Erythroblast (primary cell): Measurements from ENCODE around the gene ZNF414.

Experiments
- GATA1 ChIP-seq: IDR thresholded peaks from 2 replicates; pipeline ENCODE4 v1.6.1; 2011; ENCODE audit warnings: low read depth, mild to moderate bottlenecking, control low read depth, low read length, moderate library complexity
- POLR2A ChIP-seq: IDR thresholded peaks from 2 replicates; pipeline ENCODE4 v1.6.1; 2011; ENCODE audit warnings: mild to moderate bottlenecking, low read length

DNA sequence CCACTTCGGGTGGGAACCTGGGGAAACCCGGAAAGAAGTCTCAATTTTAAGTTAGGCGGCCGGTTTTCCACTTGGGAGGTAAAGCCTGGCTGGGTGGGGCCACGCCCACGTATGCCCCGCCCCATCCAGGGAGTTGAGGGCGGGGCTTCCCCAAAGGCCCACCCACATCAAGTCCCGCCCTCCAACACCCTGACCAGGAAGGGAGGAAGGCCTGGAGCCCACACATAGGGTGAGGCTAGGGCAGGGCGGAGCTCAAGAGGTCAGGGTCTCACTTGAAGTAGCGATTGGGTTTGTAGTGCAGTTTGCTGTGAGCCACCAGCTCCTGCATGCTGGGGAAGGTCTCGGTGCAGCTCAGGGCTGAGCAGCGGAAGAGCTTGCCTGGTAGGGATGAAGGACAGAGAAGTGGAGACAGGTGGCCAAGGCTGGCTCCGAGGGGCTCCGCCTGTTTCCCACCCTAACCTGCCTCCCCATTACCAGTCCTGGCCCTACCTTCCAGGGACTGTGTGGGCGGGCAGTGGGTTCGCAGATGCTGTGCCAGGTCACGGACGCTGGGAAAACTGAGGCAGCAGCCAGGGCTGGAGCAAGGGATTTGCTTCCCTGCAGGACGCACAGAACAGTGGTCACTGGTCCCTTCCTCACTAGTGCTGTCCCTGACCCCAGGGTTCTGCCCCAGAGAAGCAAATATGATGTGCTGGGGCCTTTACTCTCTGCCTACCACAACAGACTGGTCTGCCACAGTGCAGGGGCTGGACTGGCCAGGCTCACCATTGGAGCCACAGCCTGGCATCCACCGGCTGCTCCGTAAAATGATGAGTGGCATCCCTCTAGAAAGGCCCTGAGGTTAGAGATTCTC lies 1.6 kb downstream of the ZNF414 start:
- TF ChIP-seq POLR2A = no peak
- TF ChIP-seq GATA1 = no peak
